Measurements from ENCODE around the gene GALK1. TPM values are rescaled to one million over a fixed set of nuclear protein-coding genes. Genes with fewer than 3 reads are reported as not detected.
A peak's percentile ranks its signal among the peaks of the same experiment; 100 is the strongest.

The GALK1 gene
- total and polyA plus RNA-seq, 2 of the 13 experiments (the other 11 are each of a cell fraction or from before 2014, with no cell fraction given), result 59.9 to 93.6 TPM

GRCh38 chr17:75724016-75725003 lies 40.7 kb downstream of the GALK1 start:
- FAIRE-seq (no peak), DNase-seq (ENCODE audit: low spot score) (no peak), ATAC-seq (peak; percentile 1; the same call in 1 of the 3 replicates)
- Histone ChIP-seq H2AFZ (ENCODE audit: low read length) (no peak overlapping the region), H3K4me2 (ENCODE audit: low read depth, low read length) (no peak overlapping the region; the same call in 1 of the 2 replicates), H3K4me1 (ENCODE audit: insufficient read depth, low read length) (peaks cover 32% of the 10 kb centered on the region), H3K27ac (ENCODE audit: extremely low read length, insufficient read depth, low read length) (no peak overlapping the region), H4K20me1 (ENCODE audit: insufficient read depth, low read length) (no peaks in the 10 kb centered on the region), H3K9ac (ENCODE audit: insufficient read depth, low read depth, low read length) (no peak overlapping the region), H3K27me3 (ENCODE audit: control insufficient read depth in 1 of 2, insufficient read depth in 2 of 2, low read length in 2 of 2) (peaks cover 8 to 30% of the 10 kb centered on the region in 2 experiments; a peak in 3 of 5 replicates), H3K36me3 (replicated peaks in 1 of 2; ENCODE audit: control insufficient read depth in 1 of 2, insufficient read depth in 2 of 2, low read length in 2 of 2) (no peaks in the 10 kb centered on the region), H3K79me2 (ENCODE audit: insufficient read depth, low read length) (no peaks in the 10 kb centered on the region), H3K4me3 (replicated peaks in 1 of 3; ENCODE audit: insufficient read depth in 1 of 3, low read depth in 2 of 3, low read length in 3 of 3) (no peak overlapping the region), H3K9me3 (ENCODE audit: low read length) (no peaks in the 10 kb centered on the region)
- WGBS (ENCODE audit: low lambda C conversion rate), result 54% methylated on average over 19 of the region's 23 CpGs
- in situ Hi-C loops (cut with HindIII; ENCODE audit: extremely low pct_ligation_motif_present, low pct_unique_long_range_greater_than_20kb), result no loop called here
- CTCF ChIA-PET (ENCODE audit: low intra/inter-chr PET ratio, low total read pairs), result no interaction called here
- POLR2A ChIA-PET, result interaction anchor here (1.1 to 1.5 kb wide), 3 partner anchors 29 to 56 kb away, joined by 3 read pairs; no protein-coding TSS in a partner anchor
- intact Hi-C loops (cut with micrococcal nuclease; ENCODE audit: unreplicated experiment), result no loop called here
- BruUV-seq (replicated peaks), result no TSS peak
- TF ChIP-seq ZFAT (CRISPR knock-in tag; conservative IDR thresholded peaks at IDR 0.05) (no peak), RFX5 (IDR thresholded peaks at IDR 0.05; ENCODE audit: low read depth, low read length) (peak; percentile 76), STAT5B (CRISPR knock-in tag; IDR thresholded peaks at IDR 0.05) (no peak), SMAD3 (CRISPR knock-in tag; IDR thresholded peaks at IDR 0.05) (no peak), RFX3 (CRISPR knock-in tag; IDR thresholded peaks at IDR 0.05) (no peak), ZXDC (CRISPR knock-in tag; IDR thresholded peaks at IDR 0.05) (no peak), POLR2G (IDR thresholded peaks at IDR 0.05; ENCODE audit: low read depth, low read length) (no peak), MTA1 (CRISPR knock-in tag; IDR thresholded peaks at IDR 0.05; ENCODE audit: borderline replicate concordance) (no peak), ZIK1 (CRISPR knock-in tag; IDR thresholded peaks at IDR 0.05; ENCODE audit: borderline replicate concordance, low read depth) (no peak), TGIF2 (CRISPR knock-in tag; IDR thresholded peaks at IDR 0.05) (no peak), DPF2 (CRISPR knock-in tag; IDR thresholded peaks at IDR 0.05; ENCODE audit: borderline replicate concordance, low read depth) (no peak), NFYC (CRISPR knock-in tag; IDR thresholded peaks at IDR 0.05) (no peak), MAFG (CRISPR knock-in tag; IDR thresholded peaks at IDR 0.05) (no peak), ZNF576 (CRISPR knock-in tag; IDR thresholded peaks at IDR 0.05) (0 out of 2 replicates have a peak, but pooled peaks have one; percentile 24), PHF21A (CRISPR knock-in tag; IDR thresholded peaks at IDR 0.05) (no peak), ZNF607 (CRISPR knock-in tag; IDR thresholded peaks at IDR 0.05; ENCODE audit: borderline replicate concordance) (0 out of 2 replicates have a peak, but pooled peaks have one; percentile 29), ZNF678 (CRISPR knock-in tag; IDR thresholded peaks at IDR 0.05) (no peak)
- TF ChIP-seq, protein P1, sequence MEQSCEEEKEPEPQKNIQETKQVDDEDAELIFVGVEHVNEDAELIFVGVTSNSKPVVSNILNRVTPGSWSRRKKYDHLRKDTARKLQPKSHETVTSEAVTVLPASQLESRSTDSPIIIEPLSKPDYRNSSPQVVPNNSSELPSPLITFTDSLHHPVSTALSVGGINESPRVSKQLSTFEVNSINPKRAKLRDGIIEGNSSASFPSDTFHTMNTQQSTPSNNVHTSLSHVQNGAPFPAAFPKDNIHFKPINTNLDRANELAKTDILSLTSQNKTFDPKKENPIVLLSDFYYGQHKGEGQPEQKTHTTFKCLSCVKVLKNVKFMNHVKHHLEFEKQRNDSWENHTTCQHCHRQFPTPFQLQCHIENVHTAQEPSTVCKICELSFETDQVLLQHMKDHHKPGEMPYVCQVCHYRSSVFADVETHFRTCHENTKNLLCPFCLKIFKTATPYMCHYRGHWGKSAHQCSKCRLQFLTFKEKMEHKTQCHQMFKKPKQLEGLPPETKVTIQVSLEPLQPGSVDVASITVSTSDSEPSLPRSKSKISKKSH (CRISPR knock-in tag; IDR thresholded peaks at IDR 0.05; ENCODE audit: borderline replicate concordance), result no peak
- TF ChIP-seq, protein P2, sequence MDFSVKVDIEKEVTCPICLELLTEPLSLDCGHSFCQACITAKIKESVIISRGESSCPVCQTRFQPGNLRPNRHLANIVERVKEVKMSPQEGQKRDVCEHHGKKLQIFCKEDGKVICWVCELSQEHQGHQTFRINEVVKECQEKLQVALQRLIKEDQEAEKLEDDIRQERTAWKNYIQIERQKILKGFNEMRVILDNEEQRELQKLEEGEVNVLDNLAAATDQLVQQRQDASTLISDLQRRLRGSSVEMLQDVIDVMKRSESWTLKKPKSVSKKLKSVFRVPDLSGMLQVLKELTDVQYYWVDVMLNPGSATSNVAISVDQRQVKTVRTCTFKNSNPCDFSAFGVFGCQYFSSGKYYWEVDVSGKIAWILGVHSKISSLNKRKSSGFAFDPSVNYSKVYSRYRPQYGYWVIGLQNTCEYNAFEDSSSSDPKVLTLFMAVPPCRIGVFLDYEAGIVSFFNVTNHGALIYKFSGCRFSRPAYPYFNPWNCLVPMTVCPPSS (IDR thresholded peaks at IDR 0.05), result no peak

Measured in HepG2 (cell line).